Type B pancreatic cell (in vitro differentiated cells): ENCODE results near the gene SCRN1. TPM values are rescaled to one million over a fixed set of nuclear protein-coding genes. Genes with fewer than 3 reads are reported as not detected.

Experiments
- DNase-seq: peaks from one replicate; pipeline ENCODE4 v3.0.0; 2021; ENCODE audit warnings: mixed read lengths; ENCODE audit not compliant: unreplicated experiment; ENCODE audit errors: extremely low spot score
- H3K27ac Mint-ChIP-seq: 2 replicates; pipeline ENCODE4 v1.8.0; 2021; ENCODE audit warnings: mild to moderate bottlenecking, mixed read lengths
- H3K27me3 Mint-ChIP-seq: 2 replicates; pipeline ENCODE4 v1.8.0; 2021; ENCODE audit warnings: mixed read lengths
- H3K36me3 Mint-ChIP-seq: 2 replicates; pipeline ENCODE4 v1.8.0; 2021; ENCODE audit warnings: mixed read lengths
- H3K4me1 Mint-ChIP-seq: one replicate; pipeline ENCODE4 v1.8.0; 2021; ENCODE audit warnings: mixed read lengths; ENCODE audit not compliant: unreplicated experiment
- H3K4me3 Mint-ChIP-seq: 2 replicates; pipeline ENCODE4 v1.8.0; 2021; ENCODE audit warnings: mild to moderate bottlenecking, mixed read lengths
- H3K9me3 Mint-ChIP-seq: 2 replicates; pipeline ENCODE4 v1.8.0; 2021; ENCODE audit warnings: mixed read lengths
- CTCF ChIP-seq: fragments of 200-600 bp; sonication (generic); conservative IDR thresholded peaks from 2 replicates; pipeline ENCODE4 v1.5.0; 2021; ENCODE audit warnings: antibody characterized with exemption, mild to moderate bottlenecking
- total RNA-seq: library from RNA; stranded (reverse); gene quantifications from 2 replicates; pipeline ENCODE4 v1.2.1, GENCODE V29; 2021; ENCODE audit warnings: low replicate concordance

The SCRN1 gene
- total RNA-seq, 1 donor from 2014 or later, result 62.7 TPM

GRCh38 chr7:30019387-30019786 lies 29.8 kb upstream of the SCRN1 start:
- H3K9me3 Mint-ChIP-seq, result no peaks in the 10 kb centered on the region
- no peaks in the 10 kb centered on the region for H3K27me3 Mint-ChIP-seq
- H3K4me3 Mint-ChIP-seq, result no peak overlapping the region
- no peak overlapping the region for H3K27ac Mint-ChIP-seq
- peaks cover 22% of the 10 kb centered on the region for H3K36me3 Mint-ChIP-seq
- TF ChIP-seq CTCF, result no peak
- H3K4me1 Mint-ChIP-seq, result peaks cover 11% of the 10 kb centered on the region
- no peak for DNase-seq

- Mint-ChIP-seq H3K9me3 (no peaks in the 10 kb centered on the region), H3K4me1 (peaks cover 5% of the 10 kb centered on the region), H3K27me3 (no peaks in the 10 kb centered on the region), H3K36me3 (peaks cover 17% of the 10 kb centered on the region), H3K27ac (no peak overlapping the region), H3K4me3 (no peak overlapping the region)
- TF ChIP-seq CTCF, result no peak
- DNase-seq, result no peak
Measured at GRCh38 chr7:30018451-30018850, 28.9 kb upstream of the SCRN1 start.

- Mint-ChIP-seq H3K4me3 (no peak overlapping the region), H3K27me3 (no peaks in the 10 kb centered on the region), H3K36me3 (peaks cover 11% of the 10 kb centered on the region), H3K4me1 (peaks cover 7% of the 10 kb centered on the region), H3K27ac (peak overlapping the region; percentile 30), H3K9me3 (no peaks in the 10 kb centered on the region)
- TF ChIP-seq CTCF, result no peak
- DNase-seq, result no peak
Measured at GRCh38 chr7:30012757-30013156, 23.2 kb upstream of the SCRN1 start.

GRCh38 chr7:30010021-30010420 lies 20.4 kb upstream of the SCRN1 start:
- Mint-ChIP-seq H3K4me1 (peaks cover 7% of the 10 kb centered on the region), H3K4me3 (no peak overlapping the region), H3K36me3 (peaks cover 8% of the 10 kb centered on the region), H3K27ac (no peak overlapping the region), H3K9me3 (no peaks in the 10 kb centered on the region), H3K27me3 (no peaks in the 10 kb centered on the region)
- no peak for DNase-seq
- no peak for TF ChIP-seq CTCF

- Mint-ChIP-seq H3K4me3 (no peak overlapping the region), H3K27me3 (no peaks in the 10 kb centered on the region), H3K36me3 (no peaks in the 10 kb centered on the region), H3K27ac (no peak overlapping the region), H3K9me3 (no peaks in the 10 kb centered on the region), H3K4me1 (peaks cover 3% of the 10 kb centered on the region)
- no peak for DNase-seq
- TF ChIP-seq CTCF, result no peak
Measured at GRCh38 chr7:30005464-30005863, 15.9 kb upstream of the SCRN1 start.

GRCh38 chr7:30003098-30003497 lies 13.5 kb upstream of the SCRN1 start:
- Mint-ChIP-seq H3K9me3 (no peaks in the 10 kb centered on the region), H3K27me3 (no peaks in the 10 kb centered on the region), H3K27ac (no peak overlapping the region), H3K4me1 (peaks cover 3% of the 10 kb centered on the region), H3K36me3 (no peaks in the 10 kb centered on the region), H3K4me3 (no peak overlapping the region)
- TF ChIP-seq CTCF, result no peak
- DNase-seq, result no peak
